IPS-20b (cell line): ENCODE measurements around the gene BTBD9.

ENCODE experiments used
- H3K27ac ChIP-seq: one replicate; pipeline ENCODE4 v1.5.1; 2013; ENCODE audit warnings: low read length
- H3K27me3 ChIP-seq: 2 replicates; pipeline ENCODE4 v1.6.1; 2013; ENCODE audit warnings: mild to moderate bottlenecking, low read length, inconsistent platforms; ENCODE audit not compliant: insufficient read depth
- H3K36me3 ChIP-seq: 2 replicates; pipeline ENCODE4 v1.6.1; 2013; ENCODE audit warnings: low read depth, mild to moderate bottlenecking, inconsistent platforms, low read length, moderate library complexity; ENCODE audit not compliant: insufficient read depth
- H3K4me1 ChIP-seq: 2 replicates; pipeline ENCODE4 v1.6.1; 2013; ENCODE audit warnings: mild to moderate bottlenecking, control low read depth, inconsistent platforms, low read length, moderate library complexity; ENCODE audit not compliant: insufficient read depth
- H3K4me3 ChIP-seq: 2 replicates; pipeline ENCODE4 v1.5.1; 2013; ENCODE audit warnings: mild to moderate bottlenecking, low read length, inconsistent platforms
- H3K9ac ChIP-seq: 2 replicates; pipeline ENCODE4 v1.6.1; 2013; ENCODE audit warnings: low read depth, mild to moderate bottlenecking, inconsistent platforms, low read length, moderate library complexity
- H3K9me3 ChIP-seq: 2 replicates; pipeline ENCODE4 v1.6.1; 2013; ENCODE audit warnings: mild to moderate bottlenecking, low read depth, low read length, inconsistent platforms; ENCODE audit not compliant: insufficient read depth

Gene BTBD9

GRCh38 chr6:38639498-38640215, at the start of gene BTBD9:
Gene BTBD9, minus strand, starts transcription at chr6:38639929.
- Histone ChIP-seq H3K27ac (peak within 1 kb of the TSS; percentile 40), H3K9ac (peak within 1 kb of the TSS; percentile 81), H3K36me3 (no peaks in the 10 kb centered on the region), H3K27me3 (0 out of 2 replicates have a peak, but pooled peaks cover 5% of the 10 kb centered on the region), H3K4me3 (peak within 1 kb of the TSS; percentile 91), H3K9me3 (no peaks in the 10 kb centered on the region), H3K4me1 (no peaks in the 10 kb centered on the region)

DNA sequence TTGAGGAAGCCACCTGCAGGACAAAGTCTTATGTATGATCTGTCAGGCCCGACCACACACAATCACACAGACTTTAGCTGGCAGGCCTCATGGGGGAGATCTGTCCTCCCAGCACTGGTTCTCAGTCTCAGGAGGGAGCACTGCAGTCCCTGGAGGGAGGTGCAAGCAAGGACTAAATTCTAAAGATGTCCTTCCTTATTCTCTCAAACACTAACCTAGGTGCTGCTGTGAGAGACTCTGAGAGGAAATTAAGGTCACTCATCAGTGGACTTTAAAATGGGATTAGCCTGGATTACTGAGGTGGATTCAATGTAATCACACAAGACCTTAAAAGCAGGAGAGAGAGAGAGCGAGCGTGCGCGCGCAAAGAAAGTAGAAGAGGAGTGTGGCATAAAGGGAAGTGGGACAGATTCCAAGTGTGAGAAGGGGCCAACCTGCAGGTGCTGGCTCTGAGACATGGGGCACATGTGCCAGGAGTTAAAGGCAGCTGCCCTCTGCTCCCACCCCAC, 48.9 kb upstream of the BTBD9 start:
- no peaks in the 10 kb centered on the region for H3K4me1 ChIP-seq
- H3K27ac ChIP-seq = no peak overlapping the region
- H3K27me3 ChIP-seq = no peaks in the 10 kb centered on the region
- H3K4me3 ChIP-seq = no peak overlapping the region
- H3K9me3 ChIP-seq = no peaks in the 10 kb centered on the region
- peaks cover 28% of the 10 kb centered on the region for H3K36me3 ChIP-seq
- H3K9ac ChIP-seq = 0 out of 2 replicates have a peak overlapping the region, but pooled peaks have one; percentile 34

GRCh38 chr6:38687549-38687948, 47.8 kb upstream of the BTBD9 start:
- Histone ChIP-seq H3K9ac (no peak overlapping the region), H3K27me3 (no peaks in the 10 kb centered on the region), H3K9me3 (no peaks in the 10 kb centered on the region), H3K4me1 (no peaks in the 10 kb centered on the region), H3K4me3 (no peak overlapping the region), H3K27ac (no peak overlapping the region), H3K36me3 (peaks cover 37% of the 10 kb centered on the region)

DNA sequence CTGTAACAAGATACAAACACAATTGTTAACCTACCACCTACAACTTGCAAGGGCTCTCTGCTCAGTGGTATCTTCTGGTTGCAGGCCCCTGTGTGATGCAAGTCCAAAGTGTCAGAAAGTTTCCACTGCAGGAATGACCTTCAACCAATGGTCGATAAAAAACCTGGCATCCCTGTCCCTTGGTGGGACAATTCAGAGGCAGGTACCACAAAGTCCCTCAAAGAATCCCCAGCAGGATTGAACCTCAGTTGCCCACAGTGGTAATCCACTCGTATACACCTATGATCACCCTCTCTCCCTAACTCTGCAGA, 47.3 kb upstream of the BTBD9 start:
- Histone ChIP-seq H3K36me3 (peaks cover 42% of the 10 kb centered on the region), H3K4me3 (no peak overlapping the region), H3K9me3 (no peaks in the 10 kb centered on the region), H3K4me1 (no peaks in the 10 kb centered on the region), H3K27me3 (no peaks in the 10 kb centered on the region), H3K9ac (no peak overlapping the region), H3K27ac (no peak overlapping the region)

DNA sequence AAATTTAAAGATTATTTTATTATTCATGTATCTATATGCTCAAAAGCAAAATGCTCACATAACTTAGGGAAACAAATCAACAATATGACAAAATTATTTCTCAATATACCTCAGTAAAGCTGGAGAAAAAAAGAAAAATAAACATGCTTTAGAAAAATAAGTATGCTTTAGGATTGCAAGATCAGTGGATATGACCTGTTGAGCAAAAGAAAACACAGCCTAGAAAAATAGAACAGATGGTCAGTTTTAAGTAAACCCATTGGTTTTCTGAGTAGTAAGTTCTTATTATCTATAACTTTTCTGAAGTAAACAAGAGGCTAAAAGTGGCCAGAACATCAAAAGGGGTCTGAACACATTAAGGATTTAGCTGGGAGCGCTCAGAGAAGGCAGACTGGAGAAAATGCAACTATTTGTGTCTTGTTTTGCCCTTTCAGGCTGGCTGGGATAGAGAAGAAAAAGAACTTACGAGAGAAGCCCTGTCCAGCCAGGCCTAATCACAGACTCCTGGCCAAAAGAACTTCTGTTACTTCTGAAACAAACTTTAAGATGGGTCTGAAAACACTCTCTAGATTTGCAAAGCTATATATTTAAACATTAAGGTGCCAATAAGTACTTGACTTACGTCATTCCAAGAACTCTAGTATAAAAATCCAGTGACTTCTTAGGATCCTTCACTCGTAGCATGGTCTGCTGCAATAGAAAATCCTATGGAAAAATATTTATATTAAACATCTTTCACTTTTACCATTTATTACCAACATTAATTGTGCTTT, 46.7 kb upstream of the BTBD9 start:
- H3K27me3 ChIP-seq = no peaks in the 10 kb centered on the region
- no peak overlapping the region for H3K4me3 ChIP-seq
- H3K36me3 ChIP-seq = peaks cover 48% of the 10 kb centered on the region
- no peak overlapping the region for H3K9ac ChIP-seq
- no peaks in the 10 kb centered on the region for H3K4me1 ChIP-seq
- no peaks in the 10 kb centered on the region for H3K9me3 ChIP-seq
- no peak overlapping the region for H3K27ac ChIP-seq

DNA sequence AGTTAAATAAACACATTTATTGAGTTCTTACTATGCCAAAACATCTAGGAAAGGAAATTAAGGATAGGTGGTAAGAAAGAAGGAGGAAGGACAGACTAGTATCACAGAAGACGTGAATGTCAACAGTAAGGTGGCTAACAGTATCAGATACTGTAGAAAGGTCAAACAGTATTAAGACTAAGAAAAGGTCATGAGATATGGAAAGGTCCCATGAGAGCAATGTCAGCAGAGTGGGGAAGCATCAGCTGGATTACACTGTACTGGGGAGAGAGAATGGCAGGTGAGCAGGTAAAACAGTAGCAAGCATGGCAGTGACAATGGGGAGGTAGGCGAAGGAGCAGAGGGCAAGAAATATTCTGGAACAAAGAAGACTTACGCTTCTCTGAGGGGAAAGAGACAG, 45.2 kb upstream of the BTBD9 start:
- peaks cover 50% of the 10 kb centered on the region for H3K36me3 ChIP-seq
- H3K9me3 ChIP-seq = no peaks in the 10 kb centered on the region
- H3K27ac ChIP-seq = no peak overlapping the region
- no peaks in the 10 kb centered on the region for H3K27me3 ChIP-seq
- no peaks in the 10 kb centered on the region for H3K4me1 ChIP-seq
- H3K4me3 ChIP-seq = no peak overlapping the region
- H3K9ac ChIP-seq = no peak overlapping the region

DNA sequence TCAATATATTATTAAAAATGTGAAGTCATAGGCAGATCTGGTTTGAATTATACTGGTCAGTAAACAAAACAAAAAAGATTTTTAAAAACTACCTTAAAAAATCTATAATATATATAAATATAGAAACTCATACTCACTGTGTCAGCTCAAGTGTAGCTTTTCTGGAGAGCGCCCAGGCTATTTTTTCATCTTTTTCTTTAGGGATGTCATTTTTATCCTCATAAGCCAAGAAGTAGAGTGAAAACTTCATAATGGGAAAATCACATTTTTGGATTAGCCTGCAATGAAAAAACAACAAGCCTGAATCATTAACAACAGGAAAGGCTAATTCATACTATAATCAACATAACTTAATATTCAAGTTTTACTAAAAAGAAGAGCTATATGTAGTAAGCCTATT, 44.5 kb upstream of the BTBD9 start:
- H3K36me3 ChIP-seq = peaks cover 50% of the 10 kb centered on the region

GRCh38 chr6:38681850-38682249, 42.1 kb upstream of the BTBD9 start:
- no peaks in the 10 kb centered on the region for H3K27me3 ChIP-seq
- H3K9ac ChIP-seq = no peak overlapping the region
- H3K4me3 ChIP-seq = no peak overlapping the region
- peaks cover 70% of the 10 kb centered on the region for H3K36me3 ChIP-seq
- no peak overlapping the region for H3K27ac ChIP-seq
- H3K4me1 ChIP-seq = no peaks in the 10 kb centered on the region
- H3K9me3 ChIP-seq = no peaks in the 10 kb centered on the region

More for the DNA sequence above, 44.5 kb upstream of the BTBD9 start:
- Histone ChIP-seq H3K4me1 (no peaks in the 10 kb centered on the region), H3K27ac (no peak overlapping the region), H3K4me3 (no peak overlapping the region), H3K9ac (no peak overlapping the region), H3K27me3 (no peaks in the 10 kb centered on the region), H3K9me3 (no peaks in the 10 kb centered on the region)

DNA sequence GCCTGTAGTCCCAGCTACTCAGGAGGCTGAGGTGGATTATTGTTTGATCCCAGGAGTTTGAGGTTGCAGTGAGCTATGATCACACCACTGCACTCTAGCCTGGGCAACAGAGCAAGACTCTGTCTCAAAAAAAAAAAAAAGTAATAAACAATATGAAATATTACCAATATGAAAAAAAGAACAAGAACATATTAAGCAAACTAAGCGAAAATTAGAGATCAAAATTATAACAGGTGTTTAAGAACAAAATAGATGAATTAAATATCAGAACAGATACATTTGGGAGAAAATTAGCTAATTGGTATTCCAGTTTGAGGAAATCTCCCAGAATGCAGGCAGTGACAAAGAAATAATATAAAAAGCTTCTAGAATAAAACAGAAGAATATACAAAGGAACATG, 39.9 kb upstream of the BTBD9 start:
- H3K36me3 ChIP-seq = peaks cover 73% of the 10 kb centered on the region
- H3K4me3 ChIP-seq = no peak overlapping the region
- no peak overlapping the region for H3K27ac ChIP-seq
- no peaks in the 10 kb centered on the region for H3K27me3 ChIP-seq
- H3K9ac ChIP-seq = no peak overlapping the region
- H3K4me1 ChIP-seq = no peaks in the 10 kb centered on the region
- H3K9me3 ChIP-seq = no peaks in the 10 kb centered on the region

- Histone ChIP-seq H3K27ac (no peak overlapping the region), H3K36me3 (peaks cover 64% of the 10 kb centered on the region), H3K4me1 (no peaks in the 10 kb centered on the region), H3K9ac (no peak overlapping the region), H3K4me3 (no peak overlapping the region), H3K27me3 (no peaks in the 10 kb centered on the region), H3K9me3 (no peaks in the 10 kb centered on the region)
Observed at GRCh38 chr6:38678178-38678760, 38.5 kb upstream of the BTBD9 start.

DNA sequence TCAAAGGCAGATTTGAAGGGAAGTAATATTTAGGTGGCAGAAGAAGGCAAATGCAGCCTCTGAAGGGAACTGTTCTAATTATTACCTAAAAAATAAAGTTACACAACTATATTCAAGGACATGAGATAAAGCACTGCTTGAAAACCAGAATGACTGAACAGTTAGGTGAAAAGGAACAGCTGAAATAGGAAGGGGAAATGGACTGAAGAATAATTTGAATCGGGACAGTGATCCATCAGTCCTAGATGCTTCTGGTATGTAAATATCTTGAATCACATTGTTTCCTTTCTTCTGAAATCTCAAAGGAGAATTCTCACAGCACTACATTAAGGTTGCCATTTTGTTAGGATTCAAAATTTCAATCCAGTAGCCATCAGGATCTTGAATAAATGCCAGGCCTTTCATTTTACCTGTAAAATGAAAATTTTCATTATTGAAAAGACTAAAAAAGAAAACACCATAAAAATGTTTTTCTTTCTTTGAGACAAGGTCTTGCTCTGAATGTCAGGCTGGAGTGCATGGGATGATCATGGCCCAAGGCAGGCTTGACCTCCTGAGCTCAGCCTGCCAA, 37.3 kb upstream of the BTBD9 start:
- no peak overlapping the region for H3K4me3 ChIP-seq
- no peak overlapping the region for H3K27ac ChIP-seq
- no peaks in the 10 kb centered on the region for H3K4me1 ChIP-seq
- no peak overlapping the region for H3K9ac ChIP-seq
- peaks cover 52% of the 10 kb centered on the region for H3K36me3 ChIP-seq
- no peaks in the 10 kb centered on the region for H3K27me3 ChIP-seq
- H3K9me3 ChIP-seq = no peaks in the 10 kb centered on the region
